ENCODE results near the gene CEP131. TPM values are rescaled to one million over a fixed set of nuclear protein-coding genes. Genes with fewer than 3 reads are reported as not detected.
A peak's percentile ranks its signal among the peaks of the same experiment; 100 is the strongest.

The CEP131 gene
- total RNA-seq, 1 donor from 2014 or later = 33.2 TPM

GRCh38 chr17:81200695-81201580 lies 21.8 kb downstream of the CEP131 start:
- H3K36me3 Mint-ChIP-seq (ENCODE audit: insufficient read depth) = peaks cover 2% of the 10 kb centered on the region
- H3K4me3 Mint-ChIP-seq (ENCODE audit: low read depth) = no peak overlapping the region
- no peaks in the 10 kb centered on the region for H3K9me3 Mint-ChIP-seq (ENCODE audit: low read depth)
- TF ChIP-seq CTCF (IDR thresholded peaks at IDR 0.05; ENCODE audit: unreplicated experiment) = peak; percentile 55
- no peak overlapping the region for H3K27ac Mint-ChIP-seq
- H3K4me1 Mint-ChIP-seq (ENCODE audit: low read depth) = no peaks in the 10 kb centered on the region
- no peak for DNase-seq (ENCODE audit: low spot score, unreplicated experiment)
- H3K27me3 Mint-ChIP-seq = no peaks in the 10 kb centered on the region

GRCh38 chr17:81200201-81200600 lies 22.6 kb downstream of the CEP131 start:
- Mint-ChIP-seq H3K36me3 (ENCODE audit: insufficient read depth) (peaks cover 2% of the 10 kb centered on the region), H3K27ac (no peak overlapping the region), H3K4me1 (ENCODE audit: low read depth) (no peaks in the 10 kb centered on the region), H3K27me3 (no peaks in the 10 kb centered on the region), H3K9me3 (ENCODE audit: low read depth) (no peaks in the 10 kb centered on the region), H3K4me3 (ENCODE audit: low read depth) (no peak overlapping the region)
- no peak for TF ChIP-seq CTCF (IDR thresholded peaks at IDR 0.05; ENCODE audit: unreplicated experiment)
- no peak for DNase-seq (ENCODE audit: low spot score, unreplicated experiment)

DNA sequence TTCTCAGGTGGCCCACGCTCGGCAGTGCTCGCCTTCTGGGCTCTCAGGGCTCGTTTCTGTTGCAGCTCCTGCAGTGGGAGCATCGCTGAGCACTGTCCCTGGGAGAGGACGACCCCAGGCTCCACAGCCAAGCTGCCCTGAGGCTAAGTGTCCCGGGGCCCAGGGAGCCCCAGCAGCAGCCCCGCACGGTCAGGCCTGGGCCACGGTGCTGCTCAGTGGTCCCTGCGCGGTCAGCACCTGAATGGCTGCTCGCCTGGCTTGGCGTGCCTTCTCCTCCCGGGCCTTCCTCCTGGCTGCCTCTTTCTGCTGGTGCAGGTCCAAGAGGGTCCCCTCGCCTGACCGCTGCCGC lies 23.3 kb downstream of the CEP131 start:
- TF ChIP-seq CTCF (IDR thresholded peaks at IDR 0.05; ENCODE audit: unreplicated experiment) = no peak

DNA sequence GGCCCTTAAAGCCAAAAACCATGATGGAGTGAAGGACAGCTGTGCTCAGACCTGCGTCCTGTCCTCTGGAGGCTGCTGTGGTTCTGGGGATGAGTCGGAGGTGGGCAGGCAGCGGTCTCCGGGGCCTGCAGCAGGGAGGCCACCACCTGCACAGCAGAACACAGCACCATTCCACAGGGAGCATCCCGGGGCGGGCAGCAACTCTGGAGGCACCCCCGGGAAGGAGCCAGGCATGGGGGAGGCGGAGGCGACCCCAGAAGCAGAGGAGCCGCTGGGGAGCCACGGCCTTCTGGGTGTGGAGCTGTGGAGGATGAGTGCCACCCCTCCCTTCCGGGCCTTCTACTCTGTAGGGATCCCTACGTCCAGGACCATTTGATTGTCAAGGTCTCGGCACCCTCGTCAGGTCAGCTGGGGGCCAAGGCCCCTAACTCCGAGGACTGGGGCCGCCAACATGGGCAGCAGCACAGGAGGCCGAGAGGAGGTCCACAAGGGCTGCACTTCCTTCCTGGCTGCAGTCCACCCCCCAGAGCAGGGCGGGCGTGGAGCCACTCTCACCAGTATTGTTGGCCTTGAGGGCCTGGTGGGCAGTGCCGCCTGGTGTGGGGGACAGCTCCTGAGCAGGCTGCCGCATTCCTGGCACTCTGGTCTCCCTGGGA lies 23.8 kb downstream of the CEP131 start:
- no peak for DNase-seq (ENCODE audit: low spot score, unreplicated experiment)
- no peak overlapping the region for H3K27ac Mint-ChIP-seq
- H3K27me3 Mint-ChIP-seq = no peaks in the 10 kb centered on the region
- H3K36me3 Mint-ChIP-seq (ENCODE audit: insufficient read depth) = peaks cover 2% of the 10 kb centered on the region
- no peak for TF ChIP-seq CTCF (IDR thresholded peaks at IDR 0.05; ENCODE audit: unreplicated experiment)
- no peaks in the 10 kb centered on the region for H3K9me3 Mint-ChIP-seq (ENCODE audit: low read depth)
- H3K4me3 Mint-ChIP-seq (ENCODE audit: low read depth) = no peak overlapping the region
- no peaks in the 10 kb centered on the region for H3K4me1 Mint-ChIP-seq (ENCODE audit: low read depth)

More for the DNA sequence above, 23.3 kb downstream of the CEP131 start:
- no peak for DNase-seq (ENCODE audit: low spot score, unreplicated experiment)
- Mint-ChIP-seq H3K27ac (no peak overlapping the region), H3K4me3 (ENCODE audit: low read depth) (no peak overlapping the region), H3K4me1 (ENCODE audit: low read depth) (no peaks in the 10 kb centered on the region), H3K9me3 (ENCODE audit: low read depth) (no peaks in the 10 kb centered on the region), H3K36me3 (ENCODE audit: insufficient read depth) (peaks cover 2% of the 10 kb centered on the region), H3K27me3 (no peaks in the 10 kb centered on the region)

DNA sequence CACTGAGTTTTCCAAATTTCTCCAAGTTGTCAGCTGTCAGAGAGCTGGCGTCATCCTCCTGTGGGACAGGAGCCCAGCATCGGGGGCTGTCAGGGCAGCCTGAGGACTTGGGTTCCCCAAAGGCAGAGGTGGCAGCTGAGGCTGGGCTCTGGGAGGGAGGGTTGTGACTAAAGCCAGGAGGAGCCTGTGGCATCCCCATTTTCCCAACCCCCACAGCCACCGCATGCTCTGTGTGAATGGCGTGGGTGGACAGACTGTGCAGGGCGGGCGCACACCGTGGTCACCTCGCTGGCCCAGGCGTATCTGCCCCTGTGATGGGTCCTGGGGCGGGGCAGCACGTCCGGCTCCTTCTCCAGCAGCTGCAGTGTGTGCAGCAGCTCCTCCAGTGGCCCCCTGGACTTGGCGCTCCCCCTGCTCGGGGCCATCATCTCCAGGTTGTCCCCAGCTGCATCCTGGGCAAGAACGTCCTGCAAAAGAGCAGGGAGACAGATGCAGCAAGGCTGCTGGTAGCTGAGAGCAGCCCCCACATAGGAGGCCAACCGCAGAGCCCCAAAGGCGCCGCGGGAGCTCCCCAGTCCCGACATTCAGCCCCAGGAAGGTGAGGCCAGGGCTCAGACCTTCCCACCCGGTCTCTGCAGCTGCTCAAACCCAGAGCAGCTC lies 24.8 kb downstream of the CEP131 start:
- Mint-ChIP-seq H3K4me1 (ENCODE audit: low read depth) (no peaks in the 10 kb centered on the region), H3K27me3 (no peaks in the 10 kb centered on the region), H3K36me3 (ENCODE audit: insufficient read depth) (peaks cover 2% of the 10 kb centered on the region), H3K27ac (no peak overlapping the region), H3K4me3 (ENCODE audit: low read depth) (no peak overlapping the region), H3K9me3 (ENCODE audit: low read depth) (no peaks in the 10 kb centered on the region)
- DNase-seq (ENCODE audit: low spot score, unreplicated experiment) = no peak
- no peak for TF ChIP-seq CTCF (IDR thresholded peaks at IDR 0.05; ENCODE audit: unreplicated experiment)
